HG03159 (cell line): ENCODE measurements around the gene LTBP1.

Source experiments
- ATAC-seq: cut with Tn5 transposase; IDR thresholded peaks from one replicate; pipeline ENCODE4 v1.9.1; 2021; ENCODE audit warnings: mild to moderate bottlenecking, moderate library complexity; ENCODE audit not compliant: unreplicated experiment

LTBP1 gene

GRCh38 chr2:33002863-33003262 is 56.1 kb downstream of the LTBP1 start:
- ATAC-seq, result no peak

- ATAC-seq, result no peak
Observed at GRCh38 chr2:33005057-33005456, 58.3 kb downstream of the LTBP1 start.

GRCh38 chr2:33008716-33009115 is 62.0 kb downstream of the LTBP1 start:
- no peak for ATAC-seq

GRCh38 chr2:33009249-33009648 is 62.5 kb downstream of the LTBP1 start:
- no peak for ATAC-seq

- no peak for ATAC-seq
Observed at GRCh38 chr2:33011373-33011772, 64.6 kb downstream of the LTBP1 start.

- ATAC-seq, result no peak
Observed at GRCh38 chr2:33011941-33012340, 65.2 kb downstream of the LTBP1 start.

- ATAC-seq, result no peak
Observed at GRCh38 chr2:33013684-33014110, 66.9 kb downstream of the LTBP1 start.

GRCh38 chr2:33014268-33014667 is 67.5 kb downstream of the LTBP1 start:
- no peak for ATAC-seq

- no peak for ATAC-seq
Observed at GRCh38 chr2:33015421-33016142, 68.8 kb downstream of the LTBP1 start.

GRCh38 chr2:33018271-33018670 is 71.5 kb downstream of the LTBP1 start:
- no peak for ATAC-seq

GRCh38 chr2:33019796-33020195 is 73.0 kb downstream of the LTBP1 start:
- no peak for ATAC-seq

GRCh38 chr2:33020883-33021282 is 74.1 kb downstream of the LTBP1 start:
- ATAC-seq, result no peak

GRCh38 chr2:33021542-33022227 is 74.9 kb downstream of the LTBP1 start:
- no peak for ATAC-seq

GRCh38 chr2:33022395-33022985 is 75.7 kb downstream of the LTBP1 start:
- no peak for ATAC-seq

GRCh38 chr2:33022989-33023727 is 76.4 kb downstream of the LTBP1 start:
- no peak for ATAC-seq

- no peak for ATAC-seq
Observed at GRCh38 chr2:33023728-33024500, 77.2 kb downstream of the LTBP1 start.

GRCh38 chr2:33024758-33025157 is 78.0 kb downstream of the LTBP1 start:
- no peak for ATAC-seq

- ATAC-seq, result no peak
Observed at GRCh38 chr2:33029459-33029858, 82.7 kb downstream of the LTBP1 start.

- no peak for ATAC-seq
Observed at GRCh38 chr2:33029926-33030325, 83.2 kb downstream of the LTBP1 start.

- ATAC-seq, result no peak
Observed at GRCh38 chr2:33030326-33030725, 83.6 kb downstream of the LTBP1 start.

- no peak for ATAC-seq
Observed at GRCh38 chr2:33032245-33032644, 85.5 kb downstream of the LTBP1 start.
